Measurements from ENCODE around the gene SECTM1.

DNA sequence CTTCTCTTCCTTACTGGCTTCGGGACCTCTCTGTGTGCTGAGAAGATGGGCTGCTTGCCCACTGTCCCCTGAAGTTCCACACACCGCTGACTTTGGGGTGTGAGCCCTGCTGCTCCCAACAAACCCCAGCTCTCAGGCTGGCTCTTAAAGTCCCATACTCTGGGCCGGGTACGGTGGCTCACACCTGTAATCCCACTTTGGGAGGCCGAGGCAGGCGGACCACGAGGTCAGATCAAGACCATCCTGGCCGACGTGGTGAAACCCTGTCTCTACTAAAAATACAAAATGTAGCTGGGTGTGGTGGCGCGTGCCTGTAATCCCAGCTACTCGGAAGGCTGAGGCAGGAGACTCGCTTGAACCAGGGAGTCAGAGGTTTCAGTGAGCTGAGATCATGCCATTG lies 33.3 kb downstream of the SECTM1 start:
- TF ChIP-seq, protein P1, sequence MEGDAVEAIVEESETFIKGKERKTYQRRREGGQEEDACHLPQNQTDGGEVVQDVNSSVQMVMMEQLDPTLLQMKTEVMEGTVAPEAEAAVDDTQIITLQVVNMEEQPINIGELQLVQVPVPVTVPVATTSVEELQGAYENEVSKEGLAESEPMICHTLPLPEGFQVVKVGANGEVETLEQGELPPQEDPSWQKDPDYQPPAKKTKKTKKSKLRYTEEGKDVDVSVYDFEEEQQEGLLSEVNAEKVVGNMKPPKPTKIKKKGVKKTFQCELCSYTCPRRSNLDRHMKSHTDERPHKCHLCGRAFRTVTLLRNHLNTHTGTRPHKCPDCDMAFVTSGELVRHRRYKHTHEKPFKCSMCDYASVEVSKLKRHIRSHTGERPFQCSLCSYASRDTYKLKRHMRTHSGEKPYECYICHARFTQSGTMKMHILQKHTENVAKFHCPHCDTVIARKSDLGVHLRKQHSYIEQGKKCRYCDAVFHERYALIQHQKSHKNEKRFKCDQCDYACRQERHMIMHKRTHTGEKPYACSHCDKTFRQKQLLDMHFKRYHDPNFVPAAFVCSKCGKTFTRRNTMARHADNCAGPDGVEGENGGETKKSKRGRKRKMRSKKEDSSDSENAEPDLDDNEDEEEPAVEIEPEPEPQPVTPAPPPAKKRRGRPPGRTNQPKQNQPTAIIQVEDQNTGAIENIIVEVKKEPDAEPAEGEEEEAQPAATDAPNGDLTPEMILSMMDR (IDR thresholded peaks at IDR 0.05) = no peak
- TF ChIP-seq POLR2A (IDR thresholded peaks at IDR 0.05) = no peak

Measured in right lobe of liver (tissue), 4 donors.